Transverse colon (tissue), 4 donors: Measurements from ENCODE around the gene ADAMTS19. TPM values are rescaled to one million over a fixed set of nuclear protein-coding genes. Genes with fewer than 3 reads are reported as not detected.
A peak's percentile ranks its signal among the peaks of the same experiment; 100 is the strongest.

ENCODE experiments used
- DNase-seq: peaks from one replicate; pipeline ENCODE4 v3.0.0-alpha.2; 2019
- H3K27ac ChIP-seq, 4 donors: fragments of 200-600 bp; sonication (generic); 2 replicates each; pipeline ENCODE4 v1.5.1; 2016 to 2018; ENCODE audit warnings: inconsistent platforms in 4 of 4
- H3K27me3 ChIP-seq: fragments of 200-600 bp; sonication (generic); 2 replicates; pipeline ENCODE4 v1.5.1; 2017; ENCODE audit warnings: inconsistent platforms
- H3K36me3 ChIP-seq, 4 donors: fragments of 200-600 bp; sonication (generic); 2 replicates each; pipeline ENCODE4 v1.5.1; 2017 to 2019; ENCODE audit warnings: inconsistent platforms in 4 of 4
- H3K4me1 ChIP-seq, 4 donors: fragments of 200-600 bp; sonication (generic); 2 replicates each; pipeline ENCODE4 v1.5.1; 2017 to 2020; ENCODE audit warnings: inconsistent platforms in 4 of 4
- H3K4me3 ChIP-seq, 4 donors: fragments of 200-600 bp; sonication (generic); 1 replicate in 1 of 4; 2 replicates in 3 of 4; pipeline versions ENCODE4 v1.5.1 to v1.6.1; 2017 to 2019; ENCODE audit warnings: inconsistent platforms in 4 of 4
- H3K9me3 ChIP-seq, 2 donors: fragments of 200-600 bp; sonication (generic); 2 replicates each; pipeline ENCODE4 v1.5.1; 2017 to 2019; ENCODE audit warnings: inconsistent platforms in 2 of 2
- EP300 ChIP-seq: sonication (generic); formaldehyde crosslinking; IDR thresholded peaks from one replicate; pipeline ENCODE4 v1.6.1; 2017; ENCODE audit warnings: antibody characterized with exemption, low read depth
- POLR2A ChIP-seq: fragments of 450-650 bp; IDR thresholded peaks from one replicate; pipeline ENCODE4 v1.6.1; 2016; ENCODE audit warnings: antibody characterized with exemption, mild to moderate bottlenecking, moderate library complexity
- POLR2AphosphoS5 ChIP-seq, 3 donors: sonication (generic); formaldehyde crosslinking; IDR thresholded peaks; one replicate each; pipeline ENCODE4 v1.6.1; 2016; ENCODE audit warnings: antibody characterized with exemption in 3 of 3
- WGBS, 2 donors: methylation state at CpG; one replicate each; pipeline ENCODE4 v1.1.5; 2018; ENCODE audit warnings: low coverage in 1 of 2; 5-methylcytosine and 5-hydroxymethylcytosine counted together
- in situ Hi-C, 4 donors: fragments of 200-750 bp; cut with MboI; loops; one replicate each; pipeline versions ENCODE4 v1.15.0 to v1.15.1; 2017; ENCODE audit warnings: low sequenced_read_pairs in 3 of 4, low pct_ligation_motif_present in 1 of 4, low pct_unique_long_range_greater_than_20kb in 1 of 4
- intact Hi-C: fragments of 100-400 bp; cut with DNase I; formaldehyde crosslinking; loops from one replicate; pipeline ENCODE4 v1.15.1; 2023; ENCODE audit warnings: low total_unique reads
- total RNA-seq, 4 donors: library from RNA; depleted of rRNA; stranded (reverse); fragments of >200 nt; gene quantifications; one replicate each; pipeline ENCODE4 v1.1.0, GENCODE V29; 2016
- TF ChIP-seq, protein P1 (sequence below), 5 experiments: fragments of 200-600 bp in 3 of 5; fragments of 450-650 bp in 2 of 5; sonication (generic) in 3 of 5; IDR thresholded peaks; 1 replicate in 2 of 5; 2 replicates in 3 of 5; pipeline ENCODE4 v1.5.1; 2016 to 2017; ENCODE audit warnings: antibody characterized with exemption in 5 of 5, inconsistent platforms in 3 of 5, mild to moderate bottlenecking in 2 of 5, moderate library complexity in 1 of 5

Gene ADAMTS19
- total RNA-seq, 4 donors from 2014 or later, result 0.16 to 0.96 TPM; not detected in 2

DNA sequence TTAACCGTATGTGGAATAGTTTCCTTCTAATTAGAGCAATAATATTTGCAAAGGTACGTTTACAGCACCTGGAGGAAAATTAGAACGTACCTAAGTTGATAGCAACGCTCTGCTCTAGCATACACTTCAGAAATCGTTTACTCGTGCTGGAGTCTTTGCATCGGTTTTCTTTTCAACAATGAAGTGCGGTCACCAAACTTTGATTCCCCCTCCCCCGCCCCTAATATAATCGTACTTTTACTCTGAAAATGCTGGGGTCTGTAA is 506 bp downstream of the ADAMTS19 start:
- TF ChIP-seq, protein P1, sequence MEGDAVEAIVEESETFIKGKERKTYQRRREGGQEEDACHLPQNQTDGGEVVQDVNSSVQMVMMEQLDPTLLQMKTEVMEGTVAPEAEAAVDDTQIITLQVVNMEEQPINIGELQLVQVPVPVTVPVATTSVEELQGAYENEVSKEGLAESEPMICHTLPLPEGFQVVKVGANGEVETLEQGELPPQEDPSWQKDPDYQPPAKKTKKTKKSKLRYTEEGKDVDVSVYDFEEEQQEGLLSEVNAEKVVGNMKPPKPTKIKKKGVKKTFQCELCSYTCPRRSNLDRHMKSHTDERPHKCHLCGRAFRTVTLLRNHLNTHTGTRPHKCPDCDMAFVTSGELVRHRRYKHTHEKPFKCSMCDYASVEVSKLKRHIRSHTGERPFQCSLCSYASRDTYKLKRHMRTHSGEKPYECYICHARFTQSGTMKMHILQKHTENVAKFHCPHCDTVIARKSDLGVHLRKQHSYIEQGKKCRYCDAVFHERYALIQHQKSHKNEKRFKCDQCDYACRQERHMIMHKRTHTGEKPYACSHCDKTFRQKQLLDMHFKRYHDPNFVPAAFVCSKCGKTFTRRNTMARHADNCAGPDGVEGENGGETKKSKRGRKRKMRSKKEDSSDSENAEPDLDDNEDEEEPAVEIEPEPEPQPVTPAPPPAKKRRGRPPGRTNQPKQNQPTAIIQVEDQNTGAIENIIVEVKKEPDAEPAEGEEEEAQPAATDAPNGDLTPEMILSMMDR (IDR thresholded peaks at IDR 0.05), result no peak
- TF ChIP-seq POLR2A, result no peak
- no peak for TF ChIP-seq POLR2AphosphoS5 (IDR thresholded peaks at IDR 0.05)
- TF ChIP-seq EP300, result no peak
- Histone ChIP-seq H3K4me3 (peak overlapping the region in 3 of 4 donors; percentile 41 to 59 (median 45)), H3K27me3 (peaks cover 33% of the 10 kb centered on the region), H3K36me3 (no peaks in the 10 kb centered on the region), H3K27ac (peak overlapping the region in 1 of 4 donors; percentile 17), H3K9me3 (no peaks in the 10 kb centered on the region), H3K4me1 (peaks cover 4 to 19% (median 9%) of the 10 kb centered on the region in 4 donors)
- no peak for DNase-seq
- in situ Hi-C loops (no loop called here), intact Hi-C loops (no loop called here)
- WGBS, 2 donors, result 1% methylated on average over 10 of the region's 10 CpGs

DNA sequence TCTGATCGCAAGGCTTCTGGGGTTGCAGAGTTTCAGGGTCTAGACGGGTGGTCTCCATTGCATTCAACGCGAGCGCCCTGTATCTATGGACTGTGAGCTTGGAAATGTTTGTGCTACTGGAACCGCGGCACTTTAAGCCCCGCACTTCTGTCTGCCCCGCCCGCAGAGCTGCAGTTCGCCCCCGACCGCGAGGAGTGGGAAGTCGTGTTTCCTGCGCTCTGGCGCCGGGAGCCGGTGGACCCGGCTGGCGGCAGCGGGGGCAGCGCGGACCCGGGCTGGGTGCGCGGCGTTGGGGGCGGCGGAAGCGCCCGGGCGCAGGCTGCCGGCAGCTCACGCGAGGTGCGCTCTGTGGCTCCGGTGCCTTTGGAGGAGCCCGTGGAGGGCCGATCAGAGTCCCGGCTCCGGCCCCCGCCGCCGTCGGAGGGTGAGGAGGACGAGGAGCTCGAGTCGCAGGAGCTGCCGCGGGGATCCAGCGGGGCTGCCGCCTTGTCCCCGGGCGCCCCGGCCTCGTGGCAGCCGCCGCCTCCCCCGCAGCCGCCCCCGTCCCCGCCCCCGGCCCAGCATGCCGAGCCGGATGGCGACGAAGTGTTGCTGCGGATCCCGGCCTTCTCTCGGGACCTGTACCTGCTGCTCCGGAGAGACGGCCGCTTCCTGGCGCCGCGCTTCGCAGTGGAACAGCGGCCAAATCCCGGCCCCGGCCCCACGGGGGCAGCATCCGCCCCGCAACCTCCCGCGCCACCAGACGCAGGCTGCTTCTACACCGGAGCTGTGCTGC is 1.0 kb downstream of the ADAMTS19 start:
- H3K27ac ChIP-seq, result peak overlapping the region in 2 of 4 donors; percentile 1 to 17
- 0% methylated on average over 37 of the region's 88 CpGs; no CpG with 5 or more reads in 1 of the 2 donors for WGBS, 2 donors
- in situ Hi-C loops, result no loop called here

DNA sequence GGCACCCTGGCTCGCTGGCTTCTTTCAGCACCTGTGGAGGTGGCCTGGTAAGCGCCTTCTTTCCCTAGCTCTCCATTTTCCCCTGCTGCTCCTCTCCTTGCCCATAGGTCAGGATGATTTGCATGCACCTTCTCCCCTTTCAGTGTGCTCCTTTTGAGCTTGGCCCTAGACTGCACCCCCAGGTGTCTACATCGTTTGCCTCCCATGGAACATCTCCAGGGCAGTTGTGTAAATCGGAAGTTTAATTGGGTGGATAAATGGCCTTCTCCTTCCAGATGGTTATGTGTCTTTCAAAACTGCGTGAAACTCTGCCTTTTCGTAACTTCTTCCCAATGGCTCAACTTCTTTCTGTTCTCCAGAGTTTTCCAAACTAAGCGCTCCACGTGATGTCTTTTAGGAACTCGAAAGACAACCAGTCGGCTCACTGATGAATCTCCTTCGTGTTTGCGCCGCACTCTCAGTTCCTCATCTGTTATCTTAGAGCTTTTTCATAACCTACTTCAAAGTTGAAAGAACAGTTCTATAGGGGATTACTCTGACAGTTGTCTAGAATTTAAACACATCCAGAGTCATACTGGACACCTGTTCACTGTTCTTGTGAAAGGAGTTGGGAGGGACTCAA is 1.7 kb downstream of the ADAMTS19 start:
- no peak for DNase-seq
- H3K4me3 ChIP-seq, result peak overlapping the region in 3 of 4 donors; percentile 41 to 59 (median 45)
- peaks cover 4 to 19% (median 9%) of the 10 kb centered on the region in 4 donors for H3K4me1 ChIP-seq
- in situ Hi-C loops, result no loop called here
- intact Hi-C loops, result no loop called here
- no peaks in the 10 kb centered on the region for H3K9me3 ChIP-seq
- no peaks in the 10 kb centered on the region for H3K36me3 ChIP-seq
- no peak for TF ChIP-seq POLR2A
- TF ChIP-seq EP300, result no peak
- TF ChIP-seq, protein P1 (IDR thresholded peaks at IDR 0.05), result peak in 1 of 5 experiments; percentile 1
- TF ChIP-seq POLR2AphosphoS5 (IDR thresholded peaks at IDR 0.05), result no peak
- H3K27ac ChIP-seq, result no peak overlapping the region
- H3K27me3 ChIP-seq, result peaks cover 33% of the 10 kb centered on the region
- 54 to 55% methylated on average over 11 to 13 of the region's 13 CpGs for WGBS, 2 donors

More for the DNA sequence above, 1.0 kb downstream of the ADAMTS19 start:
- Histone ChIP-seq H3K9me3 (no peaks in the 10 kb centered on the region), H3K36me3 (no peaks in the 10 kb centered on the region), H3K27me3 (peaks cover 33% of the 10 kb centered on the region), H3K4me1 (peaks cover 4 to 19% (median 9%) of the 10 kb centered on the region in 4 donors), H3K4me3 (peak overlapping the region in 3 of 4 donors; percentile 41 to 59 (median 45))
- DNase-seq, result peak; percentile 45
- intact Hi-C loops, result no loop called here
- no peak for TF ChIP-seq POLR2A
- TF ChIP-seq, protein P1 (IDR thresholded peaks at IDR 0.05), result peak; percentile 19 to 49 (median 33)

DNA sequence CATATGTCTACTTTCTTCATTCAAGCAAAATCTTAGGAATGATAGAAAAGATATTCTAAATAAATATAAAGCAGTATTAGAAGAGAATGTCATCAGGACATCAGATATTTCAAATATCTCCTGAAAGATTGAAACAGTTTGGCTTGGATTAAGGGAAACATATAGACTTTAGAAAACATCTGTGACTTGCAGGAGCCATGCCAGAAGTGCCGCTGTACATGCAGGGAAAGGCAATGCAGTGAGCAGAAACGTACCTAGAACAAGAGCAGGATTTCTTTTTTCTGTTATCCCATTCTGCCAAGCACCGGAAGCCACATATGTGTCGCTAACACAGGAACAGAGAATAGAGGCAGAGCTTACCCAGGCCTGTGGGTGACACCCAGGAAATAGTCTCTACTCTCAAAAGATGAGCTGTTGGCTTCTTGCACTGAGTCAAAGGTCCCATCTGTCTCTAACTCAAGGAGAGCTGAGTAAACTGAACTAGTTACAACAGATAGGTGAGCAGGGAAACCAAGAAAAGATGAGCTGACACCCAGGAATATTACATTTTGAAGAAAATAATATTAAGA is 5.8 kb downstream of the ADAMTS19 start:
- DNase-seq, result no peak
- intact Hi-C loops (no loop called here), in situ Hi-C loops (no loop called here)
- Histone ChIP-seq H3K9me3 (no peaks in the 10 kb centered on the region), H3K27ac (no peak overlapping the region), H3K4me3 (no peak overlapping the region), H3K4me1 (peaks cover 0 to 5% (median 3%) of the 10 kb centered on the region in 4 donors), H3K36me3 (no peaks in the 10 kb centered on the region), H3K27me3 (peaks cover 16% of the 10 kb centered on the region)
- 79 to 100% methylated on average over 3 to 4 of the region's 4 CpGs for WGBS, 2 donors
- no peak for TF ChIP-seq POLR2A
- TF ChIP-seq POLR2AphosphoS5 (IDR thresholded peaks at IDR 0.05), result no peak
- no peak for TF ChIP-seq EP300
- TF ChIP-seq, protein P1 (IDR thresholded peaks at IDR 0.05), result no peak
